Ascending aorta (tissue), 2 donors: Measurements from ENCODE around the gene ZG16B. TPM values are rescaled to one million over a fixed set of nuclear protein-coding genes. Genes with fewer than 3 reads are reported as not detected.

Source experiments
- DNase-seq, 2 donors: peaks; one replicate each; pipeline ENCODE4 v3.0.0-alpha.2; 2019; ENCODE audit warnings: low spot score in 2 of 2
- H3K27ac ChIP-seq, 2 donors: fragments of 200-600 bp; sonication (generic); one replicate each; pipeline ENCODE4 v1.5.1; 2016 to 2017; ENCODE audit warnings: mild to moderate bottlenecking in 1 of 2
- H3K27me3 ChIP-seq: fragments of 200-600 bp; sonication (generic); one replicate; pipeline ENCODE4 v1.5.1; 2017
- H3K36me3 ChIP-seq, 2 donors: fragments of 200-600 bp; sonication (generic); one replicate each; pipeline ENCODE4 v1.5.1; 2016
- H3K4me1 ChIP-seq, 2 donors: fragments of 200-600 bp; sonication (generic); one replicate each; pipeline ENCODE4 v1.5.1; 2016 to 2017; ENCODE audit warnings: mild to moderate bottlenecking in 1 of 2
- H3K4me3 ChIP-seq, 2 donors: fragments of 200-600 bp; sonication (generic); one replicate each; pipeline ENCODE4 v1.5.1; 2016 to 2017; ENCODE audit warnings: mild to moderate bottlenecking in 1 of 2
- H3K9me3 ChIP-seq, 2 donors: fragments of 200-600 bp; sonication (generic); one replicate each; pipeline ENCODE4 v1.5.1; 2016
- intact Hi-C: fragments of 100-400 bp; cut with DNase I; formaldehyde crosslinking; loops from one replicate; pipeline ENCODE4 v1.15.1; 2023
- total RNA-seq: library from RNA; depleted of rRNA; stranded (reverse); fragments of >200 nt; gene quantifications from one replicate; pipeline ENCODE4 v1.1.0, GENCODE V29; 2016
- TF ChIP-seq, protein P1 (sequence below), 3 experiments: fragments of 200-600 bp in 2 of 3; fragments of 450-650 bp in 1 of 3; sonication (generic) in 2 of 3; IDR thresholded peaks; one replicate each; pipeline ENCODE4 v1.5.1; 2016 to 2019; ENCODE audit warnings: antibody characterized with exemption in 3 of 3, mild to moderate bottlenecking in 1 of 3, moderate library complexity in 1 of 3

ZG16B gene
- total RNA-seq, 1 donor from 2014 or later, result not detected

DNA sequence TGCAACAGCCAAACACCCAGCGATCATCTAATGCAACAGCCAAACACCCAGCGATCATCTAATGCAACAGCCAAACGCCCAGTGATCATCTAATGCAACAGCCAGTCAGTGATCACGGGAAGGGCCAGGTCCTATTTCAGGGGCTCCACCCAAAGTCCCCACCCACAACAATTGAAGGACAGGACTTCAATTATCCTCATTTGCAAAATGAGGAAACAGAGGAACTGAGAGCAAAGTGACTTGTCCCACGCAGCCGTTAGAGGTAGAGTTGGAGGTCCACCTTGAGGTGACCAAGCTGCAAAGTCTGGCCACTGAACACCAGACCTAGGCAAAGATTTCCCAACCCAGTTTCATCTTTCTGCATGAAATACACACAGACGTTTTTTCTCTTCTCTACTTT, 3.7 kb downstream of the ZG16B start:
- Histone ChIP-seq H3K4me3 (no peak overlapping the region), H3K36me3 (no peaks in the 10 kb centered on the region), H3K27me3 (no peaks in the 10 kb centered on the region), H3K4me1 (peaks cover 0 to 9% of the 10 kb centered on the region in 2 donors), H3K9me3 (no peaks in the 10 kb centered on the region), H3K27ac (no peak overlapping the region)
- intact Hi-C loops, result no loop called here
- DNase-seq, result no peak
- TF ChIP-seq, protein P1, sequence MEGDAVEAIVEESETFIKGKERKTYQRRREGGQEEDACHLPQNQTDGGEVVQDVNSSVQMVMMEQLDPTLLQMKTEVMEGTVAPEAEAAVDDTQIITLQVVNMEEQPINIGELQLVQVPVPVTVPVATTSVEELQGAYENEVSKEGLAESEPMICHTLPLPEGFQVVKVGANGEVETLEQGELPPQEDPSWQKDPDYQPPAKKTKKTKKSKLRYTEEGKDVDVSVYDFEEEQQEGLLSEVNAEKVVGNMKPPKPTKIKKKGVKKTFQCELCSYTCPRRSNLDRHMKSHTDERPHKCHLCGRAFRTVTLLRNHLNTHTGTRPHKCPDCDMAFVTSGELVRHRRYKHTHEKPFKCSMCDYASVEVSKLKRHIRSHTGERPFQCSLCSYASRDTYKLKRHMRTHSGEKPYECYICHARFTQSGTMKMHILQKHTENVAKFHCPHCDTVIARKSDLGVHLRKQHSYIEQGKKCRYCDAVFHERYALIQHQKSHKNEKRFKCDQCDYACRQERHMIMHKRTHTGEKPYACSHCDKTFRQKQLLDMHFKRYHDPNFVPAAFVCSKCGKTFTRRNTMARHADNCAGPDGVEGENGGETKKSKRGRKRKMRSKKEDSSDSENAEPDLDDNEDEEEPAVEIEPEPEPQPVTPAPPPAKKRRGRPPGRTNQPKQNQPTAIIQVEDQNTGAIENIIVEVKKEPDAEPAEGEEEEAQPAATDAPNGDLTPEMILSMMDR (IDR thresholded peaks at IDR 0.05), result no peak

DNA sequence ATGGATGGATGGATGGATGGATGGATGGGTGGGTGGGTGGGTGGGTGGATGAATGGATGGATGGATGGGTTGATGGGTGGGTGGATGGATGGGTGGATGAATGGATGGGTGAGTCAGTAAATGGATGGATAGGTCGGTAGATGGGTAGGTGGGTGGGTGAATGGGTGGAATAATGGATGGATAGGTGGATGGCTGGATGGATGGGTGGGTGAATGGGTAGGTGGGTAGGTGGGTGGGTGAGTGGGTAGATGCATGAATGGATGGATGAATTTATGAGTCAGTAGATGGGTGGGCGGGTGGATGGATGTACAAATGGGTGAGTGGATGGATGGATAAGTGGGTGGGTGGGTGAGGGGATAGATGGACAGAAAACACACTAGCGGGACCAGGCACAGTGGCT, 4.9 kb downstream of the ZG16B start:
- DNase-seq, result no peak
- no peaks in the 10 kb centered on the region for H3K9me3 ChIP-seq
- H3K27ac ChIP-seq, result no peak overlapping the region
- TF ChIP-seq, protein P1 (IDR thresholded peaks at IDR 0.05), result no peak
- intact Hi-C loops, result no loop called here
- H3K36me3 ChIP-seq, result no peaks in the 10 kb centered on the region
- H3K27me3 ChIP-seq, result no peaks in the 10 kb centered on the region
- no peak overlapping the region for H3K4me3 ChIP-seq
- peaks cover 0 to 9% of the 10 kb centered on the region in 2 donors for H3K4me1 ChIP-seq

DNA sequence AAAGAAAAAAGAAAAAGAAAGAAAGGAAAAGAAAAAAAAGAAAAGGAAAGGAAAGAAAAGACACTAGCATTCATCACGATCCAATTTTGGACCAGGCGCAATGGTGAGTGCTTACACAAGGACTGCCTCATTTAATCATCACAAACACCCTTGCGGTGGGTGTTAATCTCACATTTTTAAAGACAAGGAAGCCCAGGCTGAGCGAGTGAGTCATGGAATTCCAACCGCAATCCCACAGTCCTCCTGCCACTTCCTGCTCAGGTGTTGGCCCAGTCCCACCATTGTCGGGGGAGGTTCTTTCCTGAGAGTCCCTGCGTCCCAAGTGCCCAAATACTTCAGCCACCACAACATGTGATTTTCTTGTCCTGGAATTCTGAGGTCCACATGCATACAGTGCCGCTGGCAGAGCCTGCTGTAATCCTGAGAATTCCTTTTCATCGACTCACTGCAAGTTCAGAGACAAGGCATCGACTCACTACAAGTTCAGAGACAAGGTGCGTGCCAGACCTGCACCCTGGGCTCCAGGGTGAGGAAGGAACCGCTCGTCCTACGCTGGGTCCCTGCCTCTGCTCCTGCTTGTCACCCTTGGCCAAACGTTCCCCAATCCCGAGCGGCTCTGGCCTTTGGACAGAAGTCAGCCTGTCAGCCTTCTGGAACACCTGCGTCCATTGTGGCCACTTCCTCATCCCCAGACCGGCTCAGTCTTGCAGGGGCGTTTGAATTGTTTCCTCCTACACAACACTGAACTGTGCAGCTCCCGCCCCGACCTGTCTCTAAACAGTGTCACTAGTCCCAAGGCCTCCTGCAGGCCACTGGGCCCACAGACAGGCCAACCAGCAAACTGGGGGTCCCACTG, 5.8 kb downstream of the ZG16B start:
- TF ChIP-seq, protein P1 (IDR thresholded peaks at IDR 0.05), result no peak
- Histone ChIP-seq H3K36me3 (no peaks in the 10 kb centered on the region), H3K4me3 (no peak overlapping the region), H3K27me3 (no peaks in the 10 kb centered on the region), H3K9me3 (no peaks in the 10 kb centered on the region), H3K27ac (no peak overlapping the region), H3K4me1 (peaks cover 0 to 9% of the 10 kb centered on the region in 2 donors)
- intact Hi-C loops, result no loop called here
- no peak for DNase-seq

DNA sequence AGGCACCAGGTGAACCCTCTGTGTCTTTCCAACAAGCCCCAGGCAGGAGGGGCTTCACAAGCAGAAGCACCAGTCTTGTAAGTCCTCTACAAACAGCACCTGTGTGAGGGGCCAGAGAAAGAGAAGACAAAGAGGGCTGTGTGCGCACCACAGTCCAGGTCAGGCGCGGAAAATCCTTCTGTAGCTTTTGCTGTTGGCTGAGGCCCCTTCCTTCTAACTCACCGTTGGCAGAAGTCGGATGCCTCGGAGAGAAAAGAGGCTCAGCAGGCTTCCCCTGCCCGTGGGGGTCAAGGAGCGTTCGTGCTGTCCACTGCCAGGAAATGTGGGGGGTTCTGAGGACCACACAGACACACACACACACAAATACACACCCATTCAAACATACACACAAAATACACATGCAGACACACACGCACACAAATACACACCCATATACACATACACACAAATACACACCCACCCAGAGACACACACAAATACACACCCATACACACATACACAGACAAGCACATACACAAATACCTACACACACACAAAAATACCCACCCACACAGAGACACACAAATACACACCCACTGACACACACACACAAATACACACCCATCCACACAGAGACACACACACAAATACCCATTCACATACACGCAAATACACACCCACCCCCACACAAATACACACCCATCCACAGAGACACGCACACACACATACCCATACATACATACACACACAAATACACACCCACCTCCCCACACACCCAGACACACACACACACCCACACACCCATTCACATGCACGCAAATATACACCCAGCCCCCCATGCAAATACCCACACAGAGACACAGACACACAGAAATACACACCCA, 6.8 kb downstream of the ZG16B start:
- peaks cover 0 to 9% of the 10 kb centered on the region in 2 donors for H3K4me1 ChIP-seq
- no peak overlapping the region for H3K4me3 ChIP-seq
- intact Hi-C loops, result no loop called here
- no peak for DNase-seq
- no peak overlapping the region for H3K27ac ChIP-seq
- H3K9me3 ChIP-seq, result no peaks in the 10 kb centered on the region
- no peaks in the 10 kb centered on the region for H3K27me3 ChIP-seq
- H3K36me3 ChIP-seq, result no peaks in the 10 kb centered on the region
- TF ChIP-seq, protein P1 (IDR thresholded peaks at IDR 0.05), result no peak

DNA sequence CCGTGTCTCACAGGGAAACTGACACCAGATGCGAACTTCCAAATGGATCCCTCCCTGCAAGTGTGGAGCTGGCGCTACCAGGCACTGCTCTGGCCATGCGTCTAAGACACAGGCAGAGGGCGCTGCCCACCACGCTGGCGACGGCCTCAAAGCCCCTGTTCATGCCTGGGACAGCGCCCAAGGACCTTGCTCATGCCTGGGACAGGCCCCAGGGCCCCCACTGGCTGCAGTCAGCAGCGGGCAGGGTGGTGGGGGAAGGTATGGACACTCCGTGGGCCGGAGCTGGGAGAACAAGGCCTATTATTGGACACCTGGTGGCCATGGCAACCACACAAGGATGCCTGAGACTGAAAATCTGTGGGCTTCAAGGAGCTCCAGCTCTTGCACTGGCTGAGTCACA, 8.8 kb downstream of the ZG16B start:
- no peak overlapping the region for H3K4me3 ChIP-seq
- intact Hi-C loops, result loop anchor here (1.0 kb wide), 1 partner anchor 29 kb away; no protein-coding TSS in a partner anchor
- no peak for DNase-seq
- H3K4me1 ChIP-seq, result peaks cover 0 to 11% of the 10 kb centered on the region in 2 donors
- TF ChIP-seq, protein P1 (IDR thresholded peaks at IDR 0.05), result peak; percentile 34 to 63 (median 56)
- H3K9me3 ChIP-seq, result no peaks in the 10 kb centered on the region
- H3K36me3 ChIP-seq, result no peaks in the 10 kb centered on the region
- no peak overlapping the region for H3K27ac ChIP-seq
- H3K27me3 ChIP-seq, result no peaks in the 10 kb centered on the region
